Measurements from ENCODE around the gene NBAS. TPM values are rescaled to one million over a fixed set of nuclear protein-coding genes. Genes with fewer than 3 reads are reported as not detected.
"Not testable (repeated sequence)": the region's sequence is repeated elsewhere in the genome, so short reads cannot be mapped to it uniquely, and the experiment has no call there.

Gene NBAS
- total RNA-seq, 4 donors from 2014 or later: 27.3 to 43.6 (median 28.4) TPM

- DNase-seq (no peak), ATAC-seq (no peak)
- Histone ChIP-seq H3K36me3 (no peaks in the 10 kb centered on the region), H3K4me3 (no peak overlapping the region), H3K27ac (no peak overlapping the region), H3K4me1 (no peaks in the 10 kb centered on the region), H3K27me3 (no peaks in the 10 kb centered on the region), H3K9me3 (no peaks in the 10 kb centered on the region)
- intact Hi-C loops (cut with DNase I; ENCODE audit: low total_unique reads): no loop called here
- in situ Hi-C loops (cut with MboI; ENCODE audit: low sequenced_read_pairs in 4 of 4): no loop called here
- no peak for TF ChIP-seq POLR2A (IDR thresholded peaks at IDR 0.05)
- TF ChIP-seq CTCF (IDR thresholded peaks at IDR 0.05 in 4 of 5, conservative IDR thresholded peaks at IDR 0.05 in 1 of 5): no peak
Observed at GRCh38 chr2:15262792-15263191, 298.3 kb downstream of the NBAS start.

GRCh38 chr2:15260835-15261234, 300.3 kb downstream of the NBAS start:
- no peak for TF ChIP-seq CTCF (IDR thresholded peaks at IDR 0.05 in 4 of 5, conservative IDR thresholded peaks at IDR 0.05 in 1 of 5)
- no peak for TF ChIP-seq POLR2A (IDR thresholded peaks at IDR 0.05)
- Histone ChIP-seq H3K4me1 (no peaks in the 10 kb centered on the region), H3K27me3 (no peaks in the 10 kb centered on the region), H3K27ac (no peak overlapping the region), H3K4me3 (no peak overlapping the region), H3K9me3 (no peaks in the 10 kb centered on the region), H3K36me3 (no peaks in the 10 kb centered on the region)
- in situ Hi-C loops (cut with MboI; ENCODE audit: low sequenced_read_pairs in 4 of 4): no loop called here
- ATAC-seq (no peak), DNase-seq (no peak)
- intact Hi-C loops (cut with DNase I; ENCODE audit: low total_unique reads): no loop called here

GRCh38 chr2:15260196-15260595, 300.9 kb downstream of the NBAS start:
- TF ChIP-seq POLR2A (IDR thresholded peaks at IDR 0.05): no peak
- no peak for TF ChIP-seq CTCF (IDR thresholded peaks at IDR 0.05 in 4 of 5, conservative IDR thresholded peaks at IDR 0.05 in 1 of 5)
- in situ Hi-C loops (cut with MboI; ENCODE audit: low sequenced_read_pairs in 4 of 4): no loop called here
- DNase-seq: no peak
- Histone ChIP-seq H3K27me3 (no peaks in the 10 kb centered on the region), H3K4me3 (no peak overlapping the region), H3K9me3 (no peaks in the 10 kb centered on the region), H3K36me3 (no peaks in the 10 kb centered on the region), H3K27ac (no peak overlapping the region), H3K4me1 (no peaks in the 10 kb centered on the region)
- ATAC-seq: no peak
- intact Hi-C loops (cut with DNase I; ENCODE audit: low total_unique reads): no loop called here

- intact Hi-C loops (cut with DNase I; ENCODE audit: low total_unique reads): no loop called here
Observed at GRCh38 chr2:15259356-15259756, 301.8 kb downstream of the NBAS start.

GRCh38 chr2:15258385-15258784, 302.7 kb downstream of the NBAS start:
- ATAC-seq; DNase-seq; intact Hi-C loops (cut with DNase I; ENCODE audit: low total_unique reads); in situ Hi-C loops (cut with MboI; ENCODE audit: low sequenced_read_pairs in 4 of 4); H3K9me3 ChIP-seq; H3K4me1 ChIP-seq; H3K4me3 ChIP-seq; H3K27ac ChIP-seq; H3K27me3 ChIP-seq; H3K36me3 ChIP-seq: not testable (repeated sequence)

More at GRCh38 chr2:15259356-15259756, 301.8 kb downstream of the NBAS start:
- in situ Hi-C loops (cut with MboI; ENCODE audit: low sequenced_read_pairs in 4 of 4): no loop called here
- Histone ChIP-seq H3K36me3 (no peaks in the 10 kb centered on the region), H3K27ac (no peak overlapping the region), H3K9me3 (no peaks in the 10 kb centered on the region), H3K4me1 (no peaks in the 10 kb centered on the region), H3K27me3 (no peaks in the 10 kb centered on the region), H3K4me3 (no peak overlapping the region)
- no peak for DNase-seq
- TF ChIP-seq CTCF (IDR thresholded peaks at IDR 0.05 in 4 of 5, conservative IDR thresholded peaks at IDR 0.05 in 1 of 5): no peak
- no peak for ATAC-seq
